Dendritic cell treated with granulocyte-macrophage colony-stimulating factor and Interleukin-4, amounts not matched to agents 40 ng/mL and 50 ng/mL, for 4 days (primary cell): Measurements from ENCODE around the gene TPPP.
"Not testable (repeated sequence)": the region's sequence is repeated elsewhere in the genome, so short reads cannot be mapped to it uniquely, and the experiment has no call there.

Experiments
- H3K27ac Mint-ChIP-seq: one replicate; pipeline ENCODE4 v1.8.0; 2022; ENCODE audit warnings: mild to moderate bottlenecking, mixed read lengths
- H3K27me3 Mint-ChIP-seq: one replicate; pipeline ENCODE4 v1.8.0; 2022; ENCODE audit warnings: mild to moderate bottlenecking, mixed read lengths
- H3K36me3 Mint-ChIP-seq: one replicate; pipeline ENCODE4 v1.8.0; 2022; ENCODE audit warnings: low read depth, mixed read lengths
- H3K4me1 Mint-ChIP-seq: one replicate; pipeline ENCODE4 v1.8.0; 2022; ENCODE audit warnings: low read depth, mixed read lengths
- H3K4me3 Mint-ChIP-seq: one replicate; pipeline ENCODE4 v1.8.0; 2022; ENCODE audit warnings: mild to moderate bottlenecking, moderate library complexity, mixed read lengths
- H3K9me3 Mint-ChIP-seq: one replicate; pipeline ENCODE4 v1.8.0; 2022; ENCODE audit warnings: mixed read lengths
- intact Hi-C: fragments of 100-400 bp; cut with micrococcal nuclease; formaldehyde crosslinking; loops from one replicate; pipeline ENCODE4 v1.15.0; 2022

Gene TPPP

GRCh38 chr5:628351-629205 is 64.6 kb downstream of the TPPP start:
- H3K4me3 Mint-ChIP-seq, H3K27ac Mint-ChIP-seq, intact Hi-C loops, H3K9me3 Mint-ChIP-seq, H3K27me3 Mint-ChIP-seq, H3K4me1 Mint-ChIP-seq: not testable (repeated sequence)
- peaks cover 26% of the 10 kb centered on the region for H3K36me3 Mint-ChIP-seq

GRCh38 chr5:627840-628239 is 65.3 kb downstream of the TPPP start:
- Mint-ChIP-seq H3K4me3 (no peak overlapping the region), H3K9me3 (no peaks in the 10 kb centered on the region), H3K36me3 (peaks cover 32% of the 10 kb centered on the region), H3K27me3 (no peaks in the 10 kb centered on the region), H3K4me1 (no peaks in the 10 kb centered on the region), H3K27ac (no peak overlapping the region)
- intact Hi-C loops = no loop called here

- Mint-ChIP-seq H3K4me1 (no peaks in the 10 kb centered on the region), H3K27me3 (no peaks in the 10 kb centered on the region), H3K9me3 (no peaks in the 10 kb centered on the region), H3K27ac (no peak overlapping the region), H3K36me3 (peaks cover 37% of the 10 kb centered on the region), H3K4me3 (no peak overlapping the region)
- intact Hi-C loops = no loop called here
Observed at GRCh38 chr5:626850-627249, 66.3 kb downstream of the TPPP start.

GRCh38 chr5:625516-625915 is 67.6 kb downstream of the TPPP start:
- peaks cover 50% of the 10 kb centered on the region for H3K36me3 Mint-ChIP-seq
- no peak overlapping the region for H3K27ac Mint-ChIP-seq
- no peaks in the 10 kb centered on the region for H3K4me1 Mint-ChIP-seq
- intact Hi-C loops = no loop called here
- no peaks in the 10 kb centered on the region for H3K9me3 Mint-ChIP-seq
- no peak overlapping the region for H3K4me3 Mint-ChIP-seq
- H3K27me3 Mint-ChIP-seq = no peaks in the 10 kb centered on the region

- H3K4me1 Mint-ChIP-seq = no peaks in the 10 kb centered on the region
- H3K9me3 Mint-ChIP-seq = no peaks in the 10 kb centered on the region
- intact Hi-C loops = no loop called here
- H3K27me3 Mint-ChIP-seq = no peaks in the 10 kb centered on the region
- H3K36me3 Mint-ChIP-seq = peaks cover 56% of the 10 kb centered on the region
- no peak overlapping the region for H3K4me3 Mint-ChIP-seq
- H3K27ac Mint-ChIP-seq = no peak overlapping the region
Observed at GRCh38 chr5:624951-625230, 68.3 kb downstream of the TPPP start.

- Mint-ChIP-seq H3K4me3 (no peak overlapping the region), H3K36me3 (peaks cover 62% of the 10 kb centered on the region), H3K4me1 (no peaks in the 10 kb centered on the region), H3K27me3 (no peaks in the 10 kb centered on the region), H3K27ac (no peak overlapping the region), H3K9me3 (no peaks in the 10 kb centered on the region)
- intact Hi-C loops = no loop called here
Observed at GRCh38 chr5:624118-624950, 68.8 kb downstream of the TPPP start.

- peaks cover 65% of the 10 kb centered on the region for H3K36me3 Mint-ChIP-seq
- no peak overlapping the region for H3K27ac Mint-ChIP-seq
- no peak overlapping the region for H3K4me3 Mint-ChIP-seq
- no peaks in the 10 kb centered on the region for H3K9me3 Mint-ChIP-seq
- intact Hi-C loops = no loop called here
- H3K4me1 Mint-ChIP-seq = no peaks in the 10 kb centered on the region
- no peaks in the 10 kb centered on the region for H3K27me3 Mint-ChIP-seq
Observed at GRCh38 chr5:623531-623930, 69.6 kb downstream of the TPPP start.

- H3K27me3 Mint-ChIP-seq = no peaks in the 10 kb centered on the region
- peaks cover 64% of the 10 kb centered on the region for H3K36me3 Mint-ChIP-seq
- no peaks in the 10 kb centered on the region for H3K4me1 Mint-ChIP-seq
- H3K27ac Mint-ChIP-seq = no peak overlapping the region
- H3K4me3 Mint-ChIP-seq = no peak overlapping the region
- intact Hi-C loops = no loop called here
- no peaks in the 10 kb centered on the region for H3K9me3 Mint-ChIP-seq
Observed at GRCh38 chr5:622946-623522, 70.1 kb downstream of the TPPP start.

- H3K27ac Mint-ChIP-seq = no peak overlapping the region
- H3K9me3 Mint-ChIP-seq = no peaks in the 10 kb centered on the region
- intact Hi-C loops = no loop called here
- peaks cover 60% of the 10 kb centered on the region for H3K36me3 Mint-ChIP-seq
- H3K27me3 Mint-ChIP-seq = no peaks in the 10 kb centered on the region
- no peaks in the 10 kb centered on the region for H3K4me1 Mint-ChIP-seq
- H3K4me3 Mint-ChIP-seq = no peak overlapping the region
Observed at GRCh38 chr5:622359-622758, 70.8 kb downstream of the TPPP start.

- intact Hi-C loops = no loop called here
- peaks cover 64% of the 10 kb centered on the region for H3K36me3 Mint-ChIP-seq
- no peak overlapping the region for H3K27ac Mint-ChIP-seq
- H3K27me3 Mint-ChIP-seq = no peaks in the 10 kb centered on the region
- no peaks in the 10 kb centered on the region for H3K9me3 Mint-ChIP-seq
- no peak overlapping the region for H3K4me3 Mint-ChIP-seq
- H3K4me1 Mint-ChIP-seq = peaks cover 3% of the 10 kb centered on the region
Observed at GRCh38 chr5:621341-621761, 71.8 kb downstream of the TPPP start.

GRCh38 chr5:620586-621180 is 72.5 kb downstream of the TPPP start:
- H3K4me3 Mint-ChIP-seq = no peak overlapping the region
- H3K27ac Mint-ChIP-seq = no peak overlapping the region
- no peaks in the 10 kb centered on the region for H3K9me3 Mint-ChIP-seq
- H3K27me3 Mint-ChIP-seq = no peaks in the 10 kb centered on the region
- intact Hi-C loops = no loop called here
- peaks cover 6% of the 10 kb centered on the region for H3K4me1 Mint-ChIP-seq
- peaks cover 61% of the 10 kb centered on the region for H3K36me3 Mint-ChIP-seq

GRCh38 chr5:620152-620551 is 73.0 kb downstream of the TPPP start:
- H3K27ac Mint-ChIP-seq = no peak overlapping the region
- no peak overlapping the region for H3K4me3 Mint-ChIP-seq
- no peaks in the 10 kb centered on the region for H3K27me3 Mint-ChIP-seq
- intact Hi-C loops = no loop called here
- peaks cover 55% of the 10 kb centered on the region for H3K36me3 Mint-ChIP-seq
- H3K9me3 Mint-ChIP-seq = no peaks in the 10 kb centered on the region
- peaks cover 11% of the 10 kb centered on the region for H3K4me1 Mint-ChIP-seq

GRCh38 chr5:619444-619843 is 73.7 kb downstream of the TPPP start:
- intact Hi-C loops = no loop called here
- no peak overlapping the region for H3K4me3 Mint-ChIP-seq
- peaks cover 48% of the 10 kb centered on the region for H3K36me3 Mint-ChIP-seq
- no peaks in the 10 kb centered on the region for H3K27me3 Mint-ChIP-seq
- no peak overlapping the region for H3K27ac Mint-ChIP-seq
- H3K9me3 Mint-ChIP-seq = no peaks in the 10 kb centered on the region
- peaks cover 18% of the 10 kb centered on the region for H3K4me1 Mint-ChIP-seq

GRCh38 chr5:618450-618849 is 74.7 kb downstream of the TPPP start:
- intact Hi-C loops = no loop called here
- H3K4me3 Mint-ChIP-seq = no peak overlapping the region
- H3K4me1 Mint-ChIP-seq = peaks cover 23% of the 10 kb centered on the region
- H3K9me3 Mint-ChIP-seq = no peaks in the 10 kb centered on the region
- no peaks in the 10 kb centered on the region for H3K27me3 Mint-ChIP-seq
- peaks cover 44% of the 10 kb centered on the region for H3K36me3 Mint-ChIP-seq
- H3K27ac Mint-ChIP-seq = no peak overlapping the region
